Activated CD4-positive, alpha-beta T cell treated with anti-CD3 and anti-CD28 coated beads, Interleukin-10, Interleukin-2, amounts not matched to agents 100 ng/mL and 50 ng/mL, durations not matched to agents 16 hours and 8 hours (primary cell): ENCODE data around the gene LMLN.
"Not testable (repeated sequence)": the region's sequence is repeated elsewhere in the genome, so short reads cannot be mapped to it uniquely, and the experiment has no call there.

Source experiments
- DNase-seq: peaks from one replicate; pipeline ENCODE4 v3.0.0-alpha.2; 2020

Gene LMLN

GRCh38 chr3:197959891-197960693, at the start of gene LMLN:
LMLN (plus strand) TSS chr3:197960217; CDS start chr3:197960246, 29 bp downstream.
- DNase-seq: peak; percentile 97

- DNase-seq: peak; percentile 30
Observed at GRCh38 chr3:197912741-197913476, 47.1 kb upstream of the LMLN start.

GRCh38 chr3:197913641-197914380, 46.2 kb upstream of the LMLN start:
- peak; percentile 27 for DNase-seq

- DNase-seq: peak; percentile 62
Observed at GRCh38 chr3:197921429-197922275, 38.4 kb upstream of the LMLN start.

GRCh38 chr3:197926418-197926817, 33.6 kb upstream of the LMLN start:
- DNase-seq: peak; percentile 16

- not testable (repeated sequence) for DNase-seq
Observed at GRCh38 chr3:197927578-197927977, 32.4 kb upstream of the LMLN start.

GRCh38 chr3:197936819-197937384, 23.1 kb upstream of the LMLN start:
- no peak for DNase-seq

GRCh38 chr3:197940745-197941384, 19.2 kb upstream of the LMLN start:
- DNase-seq: no peak

GRCh38 chr3:197942956-197943556, 17.0 kb upstream of the LMLN start:
- peak; percentile 66 for DNase-seq

- DNase-seq: no peak
Observed at GRCh38 chr3:197949191-197949777, 10.7 kb upstream of the LMLN start.

GRCh38 chr3:197949778-197950676, 10.0 kb upstream of the LMLN start, which contains the start of gene RPL35A:
RPL35A (plus strand) TSS chr3:197950190; CDS start chr3:197950968, 778 bp downstream.
- DNase-seq: peak; percentile 91

- DNase-seq: no peak
Observed at GRCh38 chr3:197950677-197951061, 9.3 kb upstream of the LMLN start.

GRCh38 chr3:197951392-197951990, 8.5 kb upstream of the LMLN start:
- DNase-seq: no peak

GRCh38 chr3:197952440-197952839, 7.6 kb upstream of the LMLN start:
- DNase-seq: no peak

- DNase-seq: no peak
Observed at GRCh38 chr3:197953325-197953724, 6.7 kb upstream of the LMLN start.

GRCh38 chr3:197953881-197954280, 6.1 kb upstream of the LMLN start:
- DNase-seq: no peak

GRCh38 chr3:197955892-197956477, 4.0 kb upstream of the LMLN start:
- no peak for DNase-seq

- DNase-seq: no peak
Observed at GRCh38 chr3:197956626-197956988, 3.4 kb upstream of the LMLN start.

- DNase-seq: no peak
Observed at GRCh38 chr3:197957790-197958133, 2.3 kb upstream of the LMLN start.
